PFSK-1 (cell line): ENCODE results near the gene SEC14L1.

Source experiments
- FOXP2 ChIP-seq: optimal IDR thresholded peaks from 2 replicates; pipeline ENCODE3; 2011; ENCODE audit warnings: borderline replicate concordance, control low read depth, inconsistent platforms; ENCODE audit not compliant: insufficient read depth; ENCODE audit errors: extremely low read length, extremely low read depth
- POLR2AphosphoS5 ChIP-seq: IDR thresholded peaks from 2 replicates; pipeline ENCODE4 v1.6.1; 2012; ENCODE audit warnings: low read depth, mild to moderate bottlenecking, control low read depth, low read length, moderate library complexity
- SIN3A ChIP-seq: IDR thresholded peaks from 2 replicates; pipeline ENCODE4 v1.6.1; 2012; ENCODE audit warnings: mild to moderate bottlenecking, low read length, moderate library complexity, borderline replicate concordance; ENCODE audit not compliant: insufficient read depth
- TAF1 ChIP-seq: IDR thresholded peaks from 2 replicates; pipeline ENCODE4 v1.6.1; 2012; ENCODE audit warnings: low read length, control low read depth, borderline replicate concordance; ENCODE audit not compliant: insufficient read depth
- TF ChIP-seq, protein P1 (sequence below), 2 experiments: IDR thresholded peaks; 2 replicates each; pipeline versions ENCODE4 v1.6.1 to v1.8.0; 2011 to 2012; ENCODE audit warnings: low read depth in 2 of 2, low read length in 2 of 2, control low read depth in 1 of 2, inconsistent platforms in 1 of 2, mild to moderate bottlenecking in 1 of 2, moderate library complexity in 1 of 2; ENCODE audit not compliant: insufficient read depth in 1 of 2

DNA sequence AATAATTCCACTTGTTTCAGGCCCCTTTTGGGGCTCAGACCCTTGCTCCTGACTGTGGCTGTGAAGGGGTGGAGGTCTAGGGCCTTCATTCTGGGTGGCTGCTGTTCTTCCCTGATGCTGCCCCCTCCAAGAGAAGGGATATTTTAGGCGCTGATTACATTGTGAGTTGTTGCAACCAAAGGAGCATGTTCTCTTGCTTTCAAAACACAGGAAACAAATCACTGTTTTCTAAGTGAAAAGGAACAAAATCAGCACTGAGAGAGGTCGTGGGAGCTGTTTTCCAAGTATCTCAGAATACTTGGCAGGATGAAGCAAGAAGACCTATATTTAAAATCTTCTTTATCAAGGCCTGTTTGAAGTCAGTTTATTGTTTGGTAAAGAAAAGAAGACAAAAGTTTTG, 25.3 kb upstream of the SEC14L1 start:
- no peak for TF ChIP-seq TAF1
- TF ChIP-seq POLR2AphosphoS5, result no peak
- no peak for TF ChIP-seq SIN3A
- TF ChIP-seq, protein P1, sequence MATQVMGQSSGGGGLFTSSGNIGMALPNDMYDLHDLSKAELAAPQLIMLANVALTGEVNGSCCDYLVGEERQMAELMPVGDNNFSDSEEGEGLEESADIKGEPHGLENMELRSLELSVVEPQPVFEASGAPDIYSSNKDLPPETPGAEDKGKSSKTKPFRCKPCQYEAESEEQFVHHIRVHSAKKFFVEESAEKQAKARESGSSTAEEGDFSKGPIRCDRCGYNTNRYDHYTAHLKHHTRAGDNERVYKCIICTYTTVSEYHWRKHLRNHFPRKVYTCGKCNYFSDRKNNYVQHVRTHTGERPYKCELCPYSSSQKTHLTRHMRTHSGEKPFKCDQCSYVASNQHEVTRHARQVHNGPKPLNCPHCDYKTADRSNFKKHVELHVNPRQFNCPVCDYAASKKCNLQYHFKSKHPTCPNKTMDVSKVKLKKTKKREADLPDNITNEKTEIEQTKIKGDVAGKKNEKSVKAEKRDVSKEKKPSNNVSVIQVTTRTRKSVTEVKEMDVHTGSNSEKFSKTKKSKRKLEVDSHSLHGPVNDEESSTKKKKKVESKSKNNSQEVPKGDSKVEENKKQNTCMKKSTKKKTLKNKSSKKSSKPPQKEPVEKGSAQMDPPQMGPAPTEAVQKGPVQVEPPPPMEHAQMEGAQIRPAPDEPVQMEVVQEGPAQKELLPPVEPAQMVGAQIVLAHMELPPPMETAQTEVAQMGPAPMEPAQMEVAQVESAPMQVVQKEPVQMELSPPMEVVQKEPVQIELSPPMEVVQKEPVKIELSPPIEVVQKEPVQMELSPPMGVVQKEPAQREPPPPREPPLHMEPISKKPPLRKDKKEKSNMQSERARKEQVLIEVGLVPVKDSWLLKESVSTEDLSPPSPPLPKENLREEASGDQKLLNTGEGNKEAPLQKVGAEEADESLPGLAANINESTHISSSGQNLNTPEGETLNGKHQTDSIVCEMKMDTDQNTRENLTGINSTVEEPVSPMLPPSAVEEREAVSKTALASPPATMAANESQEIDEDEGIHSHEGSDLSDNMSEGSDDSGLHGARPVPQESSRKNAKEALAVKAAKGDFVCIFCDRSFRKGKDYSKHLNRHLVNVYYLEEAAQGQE (IDR thresholded peaks at IDR 0.05; ENCODE audit: insufficient read depth in 1 of 2, low read depth in 2 of 2, low read length in 2 of 2), result no peak
- TF ChIP-seq FOXP2, result no peak
